ENCODE data around the gene RPS6KA5. TPM values are rescaled to one million over a fixed set of nuclear protein-coding genes. Genes with fewer than 3 reads are reported as not detected.
A peak's percentile ranks its signal among the peaks of the same experiment; 100 is the strongest.

RPS6KA5 gene
- total RNA-seq, 4 donors from 2014 or later: 5.8 to 18.4 (median 9.8) TPM

- Histone ChIP-seq H3K4me3 (no peak overlapping the region), H3K36me3 (no peaks in the 10 kb centered on the region), H3K27me3 (no peaks in the 10 kb centered on the region), H3K4me1 (peaks cover 22 to 25% of the 10 kb centered on the region in 2 donors), H3K9me3 (no peaks in the 10 kb centered on the region), H3K27ac (no peak overlapping the region)
- no peak for ATAC-seq
- in situ Hi-C loops (cut with MboI; ENCODE audit: low sequenced_read_pairs in 4 of 4) (loop anchor here in 2 of 4 donors (25.0 kb wide), 2 partner anchors 224 to 676 kb away; partner anchors contain the start of gene CALM1 (in 1 of the 2)), intact Hi-C loops (cut with DNase I; ENCODE audit: low total_unique reads) (loop anchor here (5.0 to 10.0 kb wide), 4 partner anchors 64 to 681 kb away; no protein-coding TSS in a partner anchor)
- DNase-seq: no peak
- TF ChIP-seq CTCF (IDR thresholded peaks at IDR 0.05 in 4 of 5, conservative IDR thresholded peaks at IDR 0.05 in 1 of 5) (no peak), POLR2A (IDR thresholded peaks at IDR 0.05) (no peak)
Observed at GRCh38 chr14:91063119-91063518, 2.7 kb upstream of the RPS6KA5 start.

- peaks cover 27 to 29% of the 10 kb centered on the region in 2 donors for H3K4me1 ChIP-seq
- intact Hi-C loops (cut with DNase I; ENCODE audit: low total_unique reads) (loop anchor here (5.0 to 10.0 kb wide), 4 partner anchors 65 to 680 kb away; no protein-coding TSS in a partner anchor), in situ Hi-C loops (cut with MboI; ENCODE audit: low sequenced_read_pairs in 4 of 4) (loop anchor here in 2 of 4 donors (25.0 kb wide), 2 partner anchors 225 to 675 kb away; partner anchors contain the start of gene CALM1 (in 1 of the 2))
- ATAC-seq (no peak), DNase-seq (no peak)
- no peak overlapping the region for H3K4me3 ChIP-seq
- H3K27ac ChIP-seq: no peak overlapping the region
- H3K36me3 ChIP-seq: no peaks in the 10 kb centered on the region
- H3K9me3 ChIP-seq: no peaks in the 10 kb centered on the region
- H3K27me3 ChIP-seq: no peaks in the 10 kb centered on the region
- TF ChIP-seq POLR2A (IDR thresholded peaks at IDR 0.05): no peak
- TF ChIP-seq CTCF (IDR thresholded peaks at IDR 0.05 in 4 of 5, conservative IDR thresholded peaks at IDR 0.05 in 1 of 5): no peak
Observed at GRCh38 chr14:91062600-91062999, 2.2 kb upstream of the RPS6KA5 start.

- ATAC-seq: no peak
- Histone ChIP-seq H3K4me1 (peaks cover 28 to 29% of the 10 kb centered on the region in 2 donors), H3K4me3 (peak overlapping the region; percentile 57 to 88 (median 60)), H3K27me3 (no peaks in the 10 kb centered on the region), H3K36me3 (no peaks in the 10 kb centered on the region), H3K27ac (peak overlapping the region; percentile 88 to 96 (median 92)), H3K9me3 (no peaks in the 10 kb centered on the region)
- in situ Hi-C loops (cut with MboI; ENCODE audit: low sequenced_read_pairs in 4 of 4) (loop anchor here in 2 of 4 donors (25.0 kb wide), 2 partner anchors 226 to 674 kb away; partner anchors contain the start of gene CALM1 (in 1 of the 2)), intact Hi-C loops (cut with DNase I; ENCODE audit: low total_unique reads) (loop anchor here (2.0 to 10.0 kb wide), 6 partner anchors 54 to 679 kb away; partner anchors contain the start of gene DGLUCY)
- TF ChIP-seq CTCF (IDR thresholded peaks at IDR 0.05 in 4 of 5, conservative IDR thresholded peaks at IDR 0.05 in 1 of 5): no peak
- TF ChIP-seq POLR2A (IDR thresholded peaks at IDR 0.05): peak in 1 of 2 donors; percentile 59
- no peak for DNase-seq
Observed at GRCh38 chr14:91061056-91061887, 831 bp upstream of the RPS6KA5 start.

GRCh38 chr14:91059576-91060350 lies 678 bp downstream of the RPS6KA5 start:
- H3K4me3 ChIP-seq: peak overlapping the region; percentile 73 to 94 (median 87)
- H3K27ac ChIP-seq: peak overlapping the region; percentile 96 to 98 (median 96)
- intact Hi-C loops (cut with DNase I; ENCODE audit: low total_unique reads): loop anchor here (1.0 to 10.0 kb wide), 9 partner anchors 36 to 677 kb away; partner anchors contain the start of gene DGLUCY
- in situ Hi-C loops (cut with MboI; ENCODE audit: low sequenced_read_pairs in 4 of 4): loop anchor here in 3 of 4 donors (5.0 to 25.0 kb wide), 6 partner anchors 113 to 672 kb away; partner anchors contain the start of gene CALM1 (in 1 of the 3)
- H3K4me1 ChIP-seq: peaks cover 17 to 28% of the 10 kb centered on the region in 2 donors
- peak; percentile 13 to 63 for ATAC-seq
- H3K9me3 ChIP-seq: no peaks in the 10 kb centered on the region
- H3K27me3 ChIP-seq: no peaks in the 10 kb centered on the region
- TF ChIP-seq CTCF (IDR thresholded peaks at IDR 0.05 in 4 of 5, conservative IDR thresholded peaks at IDR 0.05 in 1 of 5) (no peak), POLR2A (IDR thresholded peaks at IDR 0.05) (no peak)
- H3K36me3 ChIP-seq: no peaks in the 10 kb centered on the region
- DNase-seq: peak; percentile 34 to 49

All from gastrocnemius medialis (tissue), 4 donors.